H9 (cell line): ENCODE results near the gene PLAA. TPM values are rescaled to one million over a fixed set of nuclear protein-coding genes. Genes with fewer than 3 reads are reported as not detected.

Experiments
- DNase-seq: peaks from one replicate; pipeline ENCODE4 v3.0.0-alpha.2; 2017
- H2AFZ ChIP-seq: one replicate; pipeline ENCODE4 v1.6.1; 2013; ENCODE audit warnings: mild to moderate bottlenecking, low read length, control low read depth, moderate library complexity
- H2AK5ac ChIP-seq: 2 replicates; pipeline ENCODE4 v1.6.1; 2013; ENCODE audit warnings: low read length, control low read depth, mixed read lengths; ENCODE audit not compliant: insufficient read length
- H2BK120ac ChIP-seq: one replicate; pipeline ENCODE4 v1.6.1; 2013; ENCODE audit warnings: low read depth, mild to moderate bottlenecking, low read length, control low read depth, inconsistent platforms; ENCODE audit not compliant: poor library complexity, severe bottlenecking
- H2BK12ac ChIP-seq: 2 replicates; pipeline ENCODE4 v1.6.1; 2013; ENCODE audit warnings: low read length, control low read depth, mixed read lengths, low read depth; ENCODE audit not compliant: insufficient read length
- H2BK15ac ChIP-seq: 2 replicates; pipeline ENCODE4 v1.6.1; 2013; ENCODE audit warnings: low read depth, low read length, control low read depth
- H2BK20ac ChIP-seq: one replicate; pipeline ENCODE4 v1.6.1; 2013; ENCODE audit warnings: low read depth, mild to moderate bottlenecking, low read length, control low read depth, inconsistent platforms; ENCODE audit not compliant: poor library complexity, severe bottlenecking
- H2BK5ac ChIP-seq: 2 replicates; pipeline ENCODE4 v1.6.1; 2013; ENCODE audit warnings: low read length, control low read depth, mixed read lengths; ENCODE audit not compliant: insufficient read length
- H3K14ac ChIP-seq: 2 replicates; pipeline ENCODE4 v1.6.1; 2013; ENCODE audit warnings: low read length, control low read depth; ENCODE audit not compliant: insufficient read depth
- H3K18ac ChIP-seq: 2 replicates; pipeline ENCODE4 v1.6.1; 2013; ENCODE audit warnings: low read depth, mild to moderate bottlenecking, mixed read lengths, low read length, control low read depth; ENCODE audit not compliant: insufficient read length
- H3K23ac ChIP-seq: 2 replicates; pipeline ENCODE4 v1.6.1; 2013; ENCODE audit warnings: low read length, control low read depth, mixed read lengths, low read depth; ENCODE audit not compliant: insufficient read length
- H3K23me2 ChIP-seq: 2 replicates; pipeline ENCODE4 v1.6.1; 2013; ENCODE audit warnings: low read depth, mild to moderate bottlenecking, mixed read lengths, low read length, control low read depth; ENCODE audit not compliant: insufficient read length, poor library complexity, severe bottlenecking
- H3K27ac ChIP-seq: 2 replicates; pipeline ENCODE4 v1.5.1; 2013; ENCODE audit warnings: low read length, control low read depth, mixed read lengths, low read depth; ENCODE audit not compliant: insufficient read length
- H3K27me3 ChIP-seq: 2 replicates; pipeline ENCODE4 v1.6.1; 2013; ENCODE audit warnings: low read length, control low read depth, inconsistent platforms; ENCODE audit not compliant: insufficient read depth
- H3K4ac ChIP-seq: 2 replicates; pipeline ENCODE4 v1.6.1; 2013; ENCODE audit warnings: low read depth, mild to moderate bottlenecking, control low read depth, inconsistent platforms, low read length, moderate library complexity
- H3K4me1 ChIP-seq: 2 replicates; pipeline ENCODE4 v1.6.1; 2013; ENCODE audit warnings: low read length, control low read depth, inconsistent platforms; ENCODE audit not compliant: insufficient read depth
- H3K4me2 ChIP-seq: 2 replicates; pipeline ENCODE4 v1.6.1; 2013; ENCODE audit warnings: low read length, control low read depth, mixed read lengths; ENCODE audit not compliant: insufficient read length, insufficient read depth
- H3K56ac ChIP-seq: 2 replicates; pipeline ENCODE4 v1.6.1; 2013; ENCODE audit warnings: low read depth, mild to moderate bottlenecking, mixed read lengths, low read length, control low read depth; ENCODE audit not compliant: insufficient read length
- H3K79me1 ChIP-seq: 2 replicates; pipeline ENCODE4 v1.6.1; 2013; ENCODE audit warnings: low read depth, mild to moderate bottlenecking, moderate library complexity, low read length, control low read depth, inconsistent platforms; ENCODE audit not compliant: insufficient read depth, poor library complexity, severe bottlenecking
- H3K79me2 ChIP-seq: 2 replicates; pipeline ENCODE4 v1.6.1; 2013; ENCODE audit warnings: low read length, control low read depth, inconsistent platforms; ENCODE audit not compliant: insufficient read depth
- H3K9ac ChIP-seq: 2 replicates; pipeline ENCODE4 v1.6.1; 2013; ENCODE audit warnings: low read length, control low read depth, mixed read lengths; ENCODE audit not compliant: insufficient read length; ENCODE audit errors: extremely low read depth
- H3K9me3 ChIP-seq: one replicate; pipeline ENCODE4 v1.6.1; 2013; ENCODE audit warnings: low read depth, low read length, inconsistent platforms; ENCODE audit not compliant: control insufficient read depth
- H3T11ph ChIP-seq: one replicate; pipeline ENCODE4 v1.6.1; 2013; ENCODE audit warnings: mild to moderate bottlenecking, low read length, control low read depth, inconsistent platforms
- H4K20me1 ChIP-seq: one replicate; pipeline ENCODE4 v1.6.1; 2013; ENCODE audit not compliant: control insufficient read depth, insufficient read length, insufficient read depth
- H4K5ac ChIP-seq: 2 replicates; pipeline ENCODE4 v1.6.1; 2013; ENCODE audit warnings: low read depth, mild to moderate bottlenecking, mixed read lengths, low read length, control low read depth; ENCODE audit not compliant: insufficient read length
- H4K8ac ChIP-seq: replicated peaks from 2 replicates; pipeline ENCODE4 v1.6.1; 2013; ENCODE audit warnings: low read length, control low read depth, mixed read lengths, low read depth; ENCODE audit not compliant: insufficient read length
- H4K91ac ChIP-seq: 2 replicates; pipeline ENCODE4 v1.6.1; 2013; ENCODE audit warnings: low read depth, mild to moderate bottlenecking, moderate library complexity, mixed read lengths, low read length, control low read depth; ENCODE audit not compliant: insufficient read length
- H3K27ac Mint-ChIP-seq, 3 experiments: 2 replicates in 2 of 3; 3 replicates in 1 of 3; pipeline ENCODE4 v1.8.0; 2020 to 2021; ENCODE audit warnings: mixed read lengths in 3 of 3, mild to moderate bottlenecking in 1 of 3, moderate library complexity in 1 of 3
- H3K27me3 Mint-ChIP-seq: 2 replicates; pipeline ENCODE4 v1.8.0; 2021; ENCODE audit warnings: low read depth, mild to moderate bottlenecking, moderate library complexity, mixed read lengths
- H3K36me3 Mint-ChIP-seq, 3 experiments: 2 replicates in 2 of 3; 3 replicates in 1 of 3; pipeline ENCODE4 v1.8.0; 2020 to 2021; ENCODE audit warnings: low read depth in 3 of 3, mixed read lengths in 3 of 3; ENCODE audit not compliant: insufficient read depth in 1 of 3
- H3K4me1 Mint-ChIP-seq, 2 experiments: 2 replicates each; pipeline ENCODE4 v1.8.0; 2020; ENCODE audit warnings: mixed read lengths in 2 of 2
- H3K4me3 Mint-ChIP-seq, 2 experiments: 2 replicates in 1 of 2; 3 replicates in 1 of 2; pipeline ENCODE4 v1.8.0; 2020 to 2021; ENCODE audit warnings: mild to moderate bottlenecking in 2 of 2, mixed read lengths in 2 of 2, moderate library complexity in 1 of 2
- H3K9me3 Mint-ChIP-seq, 2 experiments: 2 replicates in 1 of 2; 3 replicates in 1 of 2; pipeline ENCODE4 v1.8.0; 2020; ENCODE audit warnings: mild to moderate bottlenecking in 2 of 2, mixed read lengths in 2 of 2, moderate library complexity in 1 of 2
- WGBS: extraction: QIAGEN DNeasy Blood & Tissue Kit; methylation state at CpG from one replicate; pipeline ENCODE4 v1.1.7; 2013; ENCODE audit warnings: missing lambda C conversion rate, low lambda C conversion rate, mixed read lengths; ENCODE audit not compliant: insufficient read length; ENCODE audit errors: extremely low coverage; 5-methylcytosine and 5-hydroxymethylcytosine counted together
- total RNA-seq: library from RNA; stranded (reverse); gene quantifications from 2 replicates; pipeline ENCODE4 v1.2.1, GENCODE V29; 2021
- TF ChIP-seq, protein P1 (sequence below): fragments of 200-600 bp; sonication (generic); conservative IDR thresholded peaks from 3 replicates; pipeline ENCODE4 v1.8.0; 2021; ENCODE audit warnings: antibody characterized with exemption, mild to moderate bottlenecking

The PLAA gene
- total RNA-seq, 1 experiment from 2014 or later, result 65.0 TPM

DNA sequence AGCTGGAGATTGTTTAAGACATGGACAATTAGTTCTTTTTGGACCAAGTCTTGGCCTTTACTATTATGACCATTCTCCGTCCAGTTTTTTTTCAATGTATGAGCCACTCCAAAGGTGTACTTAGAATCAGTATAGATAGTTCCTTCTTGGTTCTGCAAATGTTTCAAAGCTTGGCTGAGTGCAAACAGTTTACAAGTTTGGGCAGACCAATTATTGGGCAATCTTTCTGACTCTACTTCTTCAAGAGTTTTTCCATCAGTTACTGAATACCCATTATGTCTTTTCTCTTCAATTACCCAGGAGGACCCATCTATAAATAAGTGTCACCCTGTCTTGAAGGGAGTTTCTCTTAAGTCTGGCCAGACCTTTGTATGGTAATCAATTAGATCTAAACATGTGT is 24.7 kb upstream of the PLAA start:
- H3K27ac ChIP-seq, result no peak overlapping the region
- H3K27me3 ChIP-seq, result no peaks in the 10 kb centered on the region
- no peak overlapping the region for H2BK12ac ChIP-seq
- H3K36me3 Mint-ChIP-seq, result peaks cover 0 to 24% (median 0%) of the 10 kb centered on the region in 3 experiments; a peak in 2 of 7 replicates
- H2BK120ac ChIP-seq, result no peak overlapping the region
- H2AK5ac ChIP-seq, result no peak overlapping the region
- H2BK15ac ChIP-seq, result no peak overlapping the region
- no peak overlapping the region for H3K27ac Mint-ChIP-seq
- H3K9me3 ChIP-seq, result no peaks in the 10 kb centered on the region
- H3K4ac ChIP-seq, result no peak overlapping the region
- H3K9ac ChIP-seq, result no peak overlapping the region
- no peak overlapping the region for H3K23ac ChIP-seq
- no peak overlapping the region for H4K8ac ChIP-seq
- TF ChIP-seq, protein P1, sequence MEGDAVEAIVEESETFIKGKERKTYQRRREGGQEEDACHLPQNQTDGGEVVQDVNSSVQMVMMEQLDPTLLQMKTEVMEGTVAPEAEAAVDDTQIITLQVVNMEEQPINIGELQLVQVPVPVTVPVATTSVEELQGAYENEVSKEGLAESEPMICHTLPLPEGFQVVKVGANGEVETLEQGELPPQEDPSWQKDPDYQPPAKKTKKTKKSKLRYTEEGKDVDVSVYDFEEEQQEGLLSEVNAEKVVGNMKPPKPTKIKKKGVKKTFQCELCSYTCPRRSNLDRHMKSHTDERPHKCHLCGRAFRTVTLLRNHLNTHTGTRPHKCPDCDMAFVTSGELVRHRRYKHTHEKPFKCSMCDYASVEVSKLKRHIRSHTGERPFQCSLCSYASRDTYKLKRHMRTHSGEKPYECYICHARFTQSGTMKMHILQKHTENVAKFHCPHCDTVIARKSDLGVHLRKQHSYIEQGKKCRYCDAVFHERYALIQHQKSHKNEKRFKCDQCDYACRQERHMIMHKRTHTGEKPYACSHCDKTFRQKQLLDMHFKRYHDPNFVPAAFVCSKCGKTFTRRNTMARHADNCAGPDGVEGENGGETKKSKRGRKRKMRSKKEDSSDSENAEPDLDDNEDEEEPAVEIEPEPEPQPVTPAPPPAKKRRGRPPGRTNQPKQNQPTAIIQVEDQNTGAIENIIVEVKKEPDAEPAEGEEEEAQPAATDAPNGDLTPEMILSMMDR, result no peak
- H3K79me1 ChIP-seq, result no peaks in the 10 kb centered on the region
- H3K56ac ChIP-seq, result no peak overlapping the region
- peaks cover 3% of the 10 kb centered on the region; the same call in 1 of the 2 replicates for H3K4me1 ChIP-seq
- H2BK5ac ChIP-seq, result no peak overlapping the region
- no peak overlapping the region for H3K4me3 Mint-ChIP-seq
- H3K23me2 ChIP-seq, result no peaks in the 10 kb centered on the region
- H2AFZ ChIP-seq, result no peak overlapping the region
- no peaks in the 10 kb centered on the region for H3K79me2 ChIP-seq
- no peak overlapping the region for H4K91ac ChIP-seq
- H2BK20ac ChIP-seq, result no peak overlapping the region
- H3T11ph ChIP-seq, result no peak overlapping the region
- no peak overlapping the region for H3K14ac ChIP-seq
- H4K5ac ChIP-seq, result no peak overlapping the region
- H3K9me3 Mint-ChIP-seq, result peaks cover 0 to 8% of the 10 kb centered on the region in 2 experiments; a peak in 3 of 5 replicates
- no peaks in the 10 kb centered on the region for H3K27me3 Mint-ChIP-seq
- WGBS, result no CpG with 5 or more reads among the region's 1 CpG
- no peak for DNase-seq
- H3K4me2 ChIP-seq, result no peak overlapping the region
- H4K20me1 ChIP-seq, result no peaks in the 10 kb centered on the region
- no peak overlapping the region for H3K18ac ChIP-seq
- H3K4me1 Mint-ChIP-seq, result peaks cover 27 to 28% of the 10 kb centered on the region in 2 experiments
